BLaER1 treated with 17β-estradiol and CSF1 and Interleukin-3, amounts not matched to agents 10 nM and 100 nM (cell line): ENCODE data around the gene BGLAP.
A peak's percentile ranks its signal among the peaks of the same experiment; 100 is the strongest.

Experiments used
- H3K27ac ChIP-seq, 11 experiments: shearing (Covaris generic); formaldehyde crosslinking; 2 replicates each; pipeline ENCODE4 v1.8.1; 2022
- H3K27me3 ChIP-seq, 11 experiments: shearing (Covaris generic); formaldehyde crosslinking; 2 replicates each; pipeline ENCODE4 v1.8.1; 2022
- H3K36me3 ChIP-seq, 11 experiments: shearing (Covaris generic); formaldehyde crosslinking; 2 replicates each; pipeline ENCODE4 v1.8.1; 2022
- H3K4me1 ChIP-seq, 10 experiments: shearing (Covaris generic); formaldehyde crosslinking; 2 replicates each; pipeline ENCODE4 v1.8.1; 2022
- H3K4me2 ChIP-seq, 11 experiments: shearing (Covaris generic); formaldehyde crosslinking; 2 replicates each; pipeline ENCODE4 v1.8.1; 2022
- H3K4me3 ChIP-seq, 10 experiments: shearing (Covaris generic); formaldehyde crosslinking; 2 replicates each; pipeline ENCODE4 v1.8.1; 2022
- H3K9ac ChIP-seq, 11 experiments: shearing (Covaris generic); formaldehyde crosslinking; 2 replicates each; pipeline ENCODE4 v1.8.1; 2022
- H3K9me3 ChIP-seq, 11 experiments: shearing (Covaris generic); formaldehyde crosslinking; replicated peaks in 1 of 11; 2 replicates each; pipeline ENCODE4 v1.8.1; 2022
- H4K20me1 ChIP-seq, 11 experiments: shearing (Covaris generic); formaldehyde crosslinking; 2 replicates each; pipeline ENCODE4 v1.8.1; 2022
- Cebpa-rat ChIP-seq, 11 experiments: shearing (Covaris generic); IDR thresholded peaks; 2 replicates each; pipeline ENCODE4 v1.8.1; 2022

The BGLAP gene

DNA sequence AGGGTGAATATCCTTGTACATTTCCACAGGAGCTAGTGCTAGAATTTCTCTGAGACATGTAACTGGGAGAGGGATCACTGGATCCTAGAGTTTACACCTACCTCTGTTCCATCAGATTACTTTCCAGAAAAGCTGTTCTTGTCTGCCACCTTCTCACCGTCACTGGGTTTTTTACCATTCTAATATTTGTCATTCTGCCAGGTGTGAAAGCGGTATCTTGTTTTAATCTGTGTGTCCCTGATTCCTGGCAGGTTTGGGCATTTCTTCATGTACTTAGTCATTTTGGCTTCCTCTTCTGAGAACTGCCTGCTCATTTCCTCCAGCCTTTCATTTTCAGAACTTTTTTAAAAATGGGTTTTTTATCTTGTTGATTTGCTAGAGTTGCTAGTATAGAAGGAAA lies 24.1 kb upstream of the BGLAP start:
- no peaks in the 10 kb centered on the region for H3K27me3 ChIP-seq
- H3K4me2 ChIP-seq, result peak overlapping the region in 9 of 11 experiments; percentile 33 to 96 (median 80); a peak in 17 of 22 replicates
- peak overlapping the region in 10 of 11 experiments; percentile 12 to 83 (median 64); a peak in 20 of 22 replicates for H3K27ac ChIP-seq
- peaks cover 27 to 75% (median 47%) of the 10 kb centered on the region in 11 experiments for H3K36me3 ChIP-seq
- peak overlapping the region; percentile 1 to 70 (median 61); a peak in 15 of 22 replicates for H3K9ac ChIP-seq
- H4K20me1 ChIP-seq, result peaks cover 0 to 39% (median 0%) of the 10 kb centered on the region in 11 experiments; a peak in 3 of 22 replicates
- H3K4me3 ChIP-seq, result peak overlapping the region in 5 of 10 experiments; percentile 4 to 39 (median 27); a peak in 4 of 20 replicates
- H3K4me1 ChIP-seq, result peaks cover 13 to 73% (median 45%) of the 10 kb centered on the region in 10 experiments
- peaks cover 0 to 4% (median 0%) of the 10 kb centered on the region in 11 experiments; a peak in 3 of 22 replicates for H3K9me3 ChIP-seq
- no peak for TF ChIP-seq Cebpa-rat (IDR thresholded peaks at IDR 0.05)

DNA sequence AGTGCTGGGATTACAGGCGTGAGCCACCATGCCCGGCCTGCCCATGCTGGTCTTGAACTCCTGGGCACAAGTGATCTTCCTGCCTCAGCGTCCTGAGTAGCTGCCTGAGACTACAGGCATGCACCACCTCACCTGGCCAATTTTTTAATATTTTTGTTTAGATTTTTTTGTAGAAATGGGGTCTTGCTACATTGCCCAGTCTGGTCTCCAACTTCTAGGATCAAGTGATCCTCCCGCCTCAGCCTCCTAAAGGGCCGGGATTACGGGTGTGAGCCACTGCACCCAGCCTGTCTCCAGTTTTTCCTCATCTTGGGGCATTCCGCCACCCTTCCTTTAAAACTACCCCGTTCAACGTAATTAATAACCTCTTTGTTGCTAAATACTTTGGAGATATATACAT lies 21.8 kb upstream of the BGLAP start:
- Histone ChIP-seq H3K36me3 (peaks cover 42 to 79% (median 57%) of the 10 kb centered on the region in 11 experiments), H3K9ac (no peak overlapping the region), H4K20me1 (peaks cover 0 to 39% (median 0%) of the 10 kb centered on the region in 11 experiments; a peak in 4 of 22 replicates), H3K9me3 (peaks cover 0 to 4% (median 0%) of the 10 kb centered on the region in 11 experiments; a peak in 3 of 22 replicates), H3K4me3 (no peak overlapping the region), H3K27me3 (no peaks in the 10 kb centered on the region), H3K4me1 (peaks cover 0 to 60% (median 37%) of the 10 kb centered on the region in 10 experiments; a peak in 17 of 20 replicates), H3K27ac (0 out of 22 replicates have a peak overlapping the region, but pooled peaks of 2 of the 11 experiments have one; percentile 83), H3K4me2 (peak overlapping the region in 2 of 11 experiments; percentile 89 to 96; a peak in 2 of 22 replicates)
- TF ChIP-seq Cebpa-rat (IDR thresholded peaks at IDR 0.05), result no peak

GRCh38 chr1:156221986-156222692 lies 19.8 kb upstream of the BGLAP start:
- H3K4me2 ChIP-seq, result no peak overlapping the region
- no peak for TF ChIP-seq Cebpa-rat (IDR thresholded peaks at IDR 0.05)
- H3K9me3 ChIP-seq, result no peaks in the 10 kb centered on the region
- H3K9ac ChIP-seq, result peak overlapping the region in 2 of 11 experiments; percentile 13 to 29; a peak in 2 of 22 replicates
- H4K20me1 ChIP-seq, result peaks cover 0 to 37% (median 0%) of the 10 kb centered on the region in 11 experiments; a peak in 5 of 22 replicates
- 0 out of 22 replicates have a peak overlapping the region, but pooled peaks of 1 of the 11 experiments have one; percentile 9 for H3K27ac ChIP-seq
- H3K36me3 ChIP-seq, result peaks cover 49 to 81% (median 60%) of the 10 kb centered on the region in 11 experiments
- no peak overlapping the region for H3K4me3 ChIP-seq
- H3K4me1 ChIP-seq, result peaks cover 15 to 58% (median 36%) of the 10 kb centered on the region in 10 experiments
- H3K27me3 ChIP-seq, result no peaks in the 10 kb centered on the region

- H3K4me2 ChIP-seq, result peak overlapping the region in 9 of 11 experiments; percentile 16 to 63 (median 38); a peak in 16 of 22 replicates
- H3K9ac ChIP-seq, result peak overlapping the region in 8 of 11 experiments; percentile 23 to 61 (median 48); a peak in 13 of 22 replicates
- peak overlapping the region in 8 of 11 experiments; percentile 26 to 58 (median 38); a peak in 9 of 22 replicates for H3K27ac ChIP-seq
- no peak overlapping the region for H3K4me3 ChIP-seq
- no peaks in the 10 kb centered on the region for H3K9me3 ChIP-seq
- TF ChIP-seq Cebpa-rat (IDR thresholded peaks at IDR 0.05), result no peak
- peaks cover 55 to 92% (median 78%) of the 10 kb centered on the region in 11 experiments for H3K36me3 ChIP-seq
- H4K20me1 ChIP-seq, result peaks cover 0 to 29% (median 0%) of the 10 kb centered on the region in 11 experiments; a peak in 4 of 22 replicates
- H3K27me3 ChIP-seq, result no peaks in the 10 kb centered on the region
- peaks cover 14 to 38% (median 17%) of the 10 kb centered on the region in 10 experiments for H3K4me1 ChIP-seq
Observed at GRCh38 chr1:156225677-156226014, 16.3 kb upstream of the BGLAP start.

DNA sequence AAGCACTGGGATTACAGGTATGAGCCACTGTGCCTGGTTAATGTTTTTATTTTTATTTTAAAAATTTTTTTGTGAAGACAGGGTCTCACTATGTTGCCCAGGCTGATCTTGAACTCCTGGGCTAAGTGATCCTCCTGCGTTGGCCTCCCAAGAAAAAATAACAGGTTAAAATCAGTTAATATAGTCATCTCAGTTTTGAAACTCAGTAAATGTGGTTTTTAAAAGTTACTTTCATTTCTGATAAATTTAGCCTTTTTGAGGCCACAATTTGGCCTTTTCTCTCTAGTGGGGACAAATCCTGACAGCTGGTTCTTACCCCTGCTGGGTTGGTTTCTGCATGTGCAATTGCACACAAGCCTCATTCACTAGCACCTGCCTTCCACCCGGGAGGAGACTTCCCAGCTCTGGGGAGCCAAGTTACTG lies 15.9 kb upstream of the BGLAP start:
- Histone ChIP-seq H4K20me1 (peaks cover 0 to 26% (median 0%) of the 10 kb centered on the region in 11 experiments; a peak in 4 of 22 replicates), H3K4me3 (no peak overlapping the region), H3K4me1 (peaks cover 14 to 38% (median 17%) of the 10 kb centered on the region in 10 experiments), H3K27me3 (no peaks in the 10 kb centered on the region), H3K9ac (peak overlapping the region in 9 of 11 experiments; percentile 22 to 61 (median 45); a peak in 15 of 22 replicates), H3K9me3 (no peaks in the 10 kb centered on the region), H3K4me2 (peak overlapping the region in 9 of 11 experiments; percentile 16 to 63 (median 38); a peak in 17 of 22 replicates), H3K36me3 (peaks cover 51 to 90% (median 73%) of the 10 kb centered on the region in 11 experiments), H3K27ac (peak overlapping the region in 9 of 11 experiments; percentile 4 to 58 (median 36); a peak in 9 of 22 replicates)
- no peak for TF ChIP-seq Cebpa-rat (IDR thresholded peaks at IDR 0.05)

DNA sequence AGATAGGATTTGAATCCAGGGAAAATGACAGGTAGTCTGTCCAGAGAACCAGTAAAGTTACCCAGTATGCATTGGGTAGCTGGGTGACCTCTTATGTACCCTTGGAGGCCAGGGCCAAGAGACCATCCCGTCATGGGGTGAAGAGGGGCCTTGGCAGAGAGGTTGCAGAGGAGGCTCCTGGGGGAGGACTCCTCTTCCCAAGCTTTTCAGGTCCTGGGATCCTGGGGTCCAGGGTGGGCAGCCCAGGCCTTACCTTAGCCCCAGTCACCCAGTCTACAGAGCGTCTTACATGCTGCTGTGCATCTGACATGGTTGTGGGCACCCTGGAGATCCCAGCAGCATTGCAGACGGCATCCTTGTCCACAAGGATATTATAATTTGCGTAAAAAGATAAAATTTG lies 15.2 kb upstream of the BGLAP start:
- no peak for TF ChIP-seq Cebpa-rat (IDR thresholded peaks at IDR 0.05)
- no peaks in the 10 kb centered on the region for H3K27me3 ChIP-seq
- H3K9me3 ChIP-seq, result no peaks in the 10 kb centered on the region
- peak overlapping the region in 4 of 11 experiments; percentile 22 to 61 (median 47); a peak in 4 of 22 replicates for H3K9ac ChIP-seq
- peak overlapping the region in 5 of 11 experiments; percentile 20 to 63 (median 51); a peak in 4 of 22 replicates for H3K4me2 ChIP-seq
- peaks cover 44 to 87% (median 66%) of the 10 kb centered on the region in 11 experiments for H3K36me3 ChIP-seq
- H3K27ac ChIP-seq, result peak overlapping the region in 6 of 11 experiments; percentile 1 to 45 (median 18); a peak in 1 of 22 replicates
- peaks cover 0 to 23% (median 0%) of the 10 kb centered on the region in 11 experiments; a peak in 5 of 22 replicates for H4K20me1 ChIP-seq
- H3K4me3 ChIP-seq, result no peak overlapping the region
- peaks cover 16 to 41% (median 19%) of the 10 kb centered on the region in 10 experiments for H3K4me1 ChIP-seq

- Histone ChIP-seq H3K4me2 (peak overlapping the region in 3 of 11 experiments; percentile 29 to 52 (median 33); a peak in 6 of 22 replicates), H3K36me3 (peaks cover 32 to 82% (median 56%) of the 10 kb centered on the region in 11 experiments), H3K27me3 (no peaks in the 10 kb centered on the region), H3K9ac (peak overlapping the region in 2 of 11 experiments; percentile 22 to 44; a peak in 1 of 22 replicates), H3K27ac (peak overlapping the region in 1 of 11 experiments; percentile 42; a peak in 2 of 22 replicates), H3K4me1 (peaks cover 18 to 41% (median 26%) of the 10 kb centered on the region in 10 experiments), H3K4me3 (no peak overlapping the region), H3K9me3 (no peaks in the 10 kb centered on the region), H4K20me1 (peaks cover 0 to 26% (median 4%) of the 10 kb centered on the region in 11 experiments; a peak in 5 of 22 replicates)
- no peak for TF ChIP-seq Cebpa-rat (IDR thresholded peaks at IDR 0.05)
Observed at GRCh38 chr1:156228501-156228900, 13.5 kb upstream of the BGLAP start.

DNA sequence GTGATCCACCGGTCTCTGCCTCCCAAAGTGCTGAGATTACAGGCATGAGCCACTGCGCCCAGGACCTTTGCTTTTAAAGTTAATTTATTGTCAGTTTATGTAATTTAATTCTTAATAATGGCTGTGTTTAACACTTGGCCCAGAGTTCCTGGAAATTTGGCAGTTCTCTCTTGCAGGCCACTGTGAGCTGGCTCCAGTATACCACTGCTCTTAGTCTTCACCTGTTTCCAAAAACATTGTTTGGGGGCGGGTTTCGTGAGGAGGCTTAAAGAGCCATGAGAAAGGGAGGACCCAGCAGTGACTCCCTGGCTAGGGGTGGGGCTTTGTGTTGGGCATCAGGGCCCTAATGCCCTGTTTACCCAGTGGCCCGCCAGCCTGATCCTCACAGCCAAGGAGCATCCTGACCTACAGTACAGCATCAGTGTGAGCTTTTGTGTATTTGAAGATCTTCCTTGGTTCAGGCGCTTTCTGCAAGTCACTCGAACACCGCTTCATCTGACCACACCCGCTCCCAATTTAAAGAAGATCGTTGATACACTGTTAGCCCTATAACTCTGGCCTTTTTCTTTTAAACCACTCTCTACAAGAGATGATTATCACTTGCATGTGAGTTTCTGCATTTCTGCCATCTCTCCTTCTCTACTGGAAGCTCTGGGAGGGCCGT lies 12.0 kb upstream of the BGLAP start:
- H3K27me3 ChIP-seq, result no peaks in the 10 kb centered on the region
- no peak overlapping the region for H3K27ac ChIP-seq
- H3K4me1 ChIP-seq, result peaks cover 16 to 41% (median 26%) of the 10 kb centered on the region in 10 experiments
- H3K4me2 ChIP-seq, result no peak overlapping the region
- H3K36me3 ChIP-seq, result peaks cover 39 to 86% (median 61%) of the 10 kb centered on the region in 11 experiments
- no peak overlapping the region for H3K4me3 ChIP-seq
- peaks cover 0 to 26% (median 4%) of the 10 kb centered on the region in 11 experiments; a peak in 5 of 22 replicates for H4K20me1 ChIP-seq
- no peak overlapping the region; a peak in 1 of 22 replicates for H3K9ac ChIP-seq
- TF ChIP-seq Cebpa-rat (IDR thresholded peaks at IDR 0.05), result no peak
- no peaks in the 10 kb centered on the region for H3K9me3 ChIP-seq
